NCI-H510A treated with DMSO at 0.1 percent for 48 hours (cell line): Measurements from ENCODE around the gene TSR3.
A peak's percentile ranks its signal among the peaks of the same experiment; 100 is the strongest.

ENCODE experiments used
- DNase-seq: peaks from one replicate; lab custom pipeline; 2025; lab: John Stamatoyannopoulos, UW

The TSR3 gene

GRCh38 chr16:1351215-1351581, 480 bp downstream of the TSR3 start:
- no peak for DNase-seq

- DNase-seq: no peak
Measured at GRCh38 chr16:1350691-1351090, 987 bp downstream of the TSR3 start.

- no peak for DNase-seq
Measured at GRCh38 chr16:1349951-1350350, 1.7 kb downstream of the TSR3 start.

- no peak for DNase-seq
Measured at GRCh38 chr16:1349351-1349750, 2.3 kb downstream of the TSR3 start.

- no peak for DNase-seq
Measured at GRCh38 chr16:1348926-1349325, 2.8 kb downstream of the TSR3 start.

DNA sequence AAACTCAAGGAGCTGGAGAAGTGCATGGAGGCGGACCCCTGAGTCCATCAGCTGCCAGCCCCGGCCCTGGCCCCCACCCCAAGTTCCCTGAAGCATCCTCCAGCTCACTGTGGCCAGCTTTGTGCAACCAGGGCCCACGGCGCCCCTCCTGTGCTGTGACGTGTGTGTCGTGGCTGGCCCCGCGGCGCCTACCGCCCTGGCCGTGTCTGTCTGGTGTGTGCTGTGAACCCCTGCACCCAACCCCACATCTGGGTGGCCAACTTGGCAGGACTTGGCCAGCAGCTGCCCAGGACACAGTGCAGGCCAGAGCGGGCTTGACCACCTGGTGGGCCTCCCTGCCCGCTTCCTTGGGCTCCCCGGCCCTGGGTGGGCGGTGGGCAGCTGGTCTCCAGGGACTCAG, 3.2 kb downstream of the TSR3 start:
- DNase-seq: no peak

DNA sequence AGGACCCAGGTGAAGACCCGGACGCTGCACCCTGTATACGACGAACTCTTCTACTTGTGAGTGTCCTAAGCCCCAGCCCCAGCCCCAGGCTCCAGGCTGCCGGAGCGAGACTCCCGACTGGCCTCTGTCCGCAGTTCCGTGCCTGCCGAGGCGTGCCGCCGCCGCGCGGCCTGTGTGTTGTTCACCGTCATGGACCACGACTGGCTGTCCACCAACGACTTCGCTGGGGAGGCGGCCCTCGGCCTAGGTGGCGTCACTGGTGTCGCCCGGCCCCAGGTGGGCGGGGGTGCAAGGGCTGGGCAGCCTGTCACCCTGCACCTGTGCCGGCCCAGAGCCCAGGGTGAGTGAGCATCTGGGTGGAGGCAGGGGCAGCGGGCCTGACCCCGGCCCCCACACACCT, 3.7 kb downstream of the TSR3 start:
- DNase-seq: no peak

DNA sequence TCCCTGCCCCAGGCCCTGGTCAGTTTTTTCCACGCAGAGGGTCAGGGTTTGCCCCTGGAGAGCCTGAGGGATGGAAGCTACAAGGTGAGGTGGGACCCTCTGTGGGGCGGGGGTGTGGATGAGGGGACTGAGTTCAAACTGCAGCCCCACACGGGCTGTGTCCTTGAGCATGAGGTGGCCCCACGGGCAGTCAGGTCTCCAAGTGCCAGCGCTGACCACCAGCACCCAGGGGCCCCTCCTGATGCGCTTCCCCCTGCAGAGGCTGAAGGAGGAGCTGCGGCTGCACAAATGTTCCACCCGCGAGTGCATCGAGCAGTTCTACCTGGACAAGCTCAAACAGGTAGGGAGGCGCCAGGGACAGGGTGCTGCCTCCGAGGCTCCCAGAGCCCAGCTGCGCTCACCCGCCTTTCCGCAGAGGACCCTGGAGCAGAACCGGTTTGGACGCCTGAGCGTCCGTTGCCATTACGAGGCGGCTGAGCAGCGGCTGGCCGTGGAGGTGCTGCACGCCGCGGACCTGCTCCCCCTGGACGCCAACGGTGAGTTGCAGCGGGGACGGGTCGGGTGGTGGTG, 4.3 kb downstream of the TSR3 start:
- no peak for DNase-seq

GRCh38 chr16:1346422-1347285, 5.0 kb downstream of the TSR3 start:
- DNase-seq: no peak

- DNase-seq: no peak
Measured at GRCh38 chr16:1345651-1346421, 5.8 kb downstream of the TSR3 start.

GRCh38 chr16:1345087-1345486, 6.6 kb downstream of the TSR3 start:
- no peak for DNase-seq

DNA sequence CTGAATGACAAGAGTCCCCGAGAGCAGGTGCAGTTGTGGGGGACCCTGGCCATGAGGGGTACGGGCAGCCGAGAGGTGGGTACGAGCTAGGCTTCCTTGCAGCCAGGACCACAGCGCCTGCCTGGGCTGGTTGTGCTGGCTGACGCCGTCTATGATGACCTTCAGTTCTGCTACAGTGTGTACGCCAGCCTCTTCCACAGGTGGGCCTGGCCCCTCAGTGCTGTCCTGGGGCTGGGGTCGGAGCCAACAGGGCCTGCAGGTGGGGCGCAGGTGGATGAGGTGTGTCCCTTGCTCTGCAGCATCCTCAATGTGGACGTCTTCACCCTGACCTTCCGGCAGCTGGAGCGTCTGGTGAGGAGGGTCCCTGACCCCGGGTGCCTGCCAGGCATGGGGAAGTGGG, 7.2 kb downstream of the TSR3 start:
- no peak for DNase-seq

DNA sequence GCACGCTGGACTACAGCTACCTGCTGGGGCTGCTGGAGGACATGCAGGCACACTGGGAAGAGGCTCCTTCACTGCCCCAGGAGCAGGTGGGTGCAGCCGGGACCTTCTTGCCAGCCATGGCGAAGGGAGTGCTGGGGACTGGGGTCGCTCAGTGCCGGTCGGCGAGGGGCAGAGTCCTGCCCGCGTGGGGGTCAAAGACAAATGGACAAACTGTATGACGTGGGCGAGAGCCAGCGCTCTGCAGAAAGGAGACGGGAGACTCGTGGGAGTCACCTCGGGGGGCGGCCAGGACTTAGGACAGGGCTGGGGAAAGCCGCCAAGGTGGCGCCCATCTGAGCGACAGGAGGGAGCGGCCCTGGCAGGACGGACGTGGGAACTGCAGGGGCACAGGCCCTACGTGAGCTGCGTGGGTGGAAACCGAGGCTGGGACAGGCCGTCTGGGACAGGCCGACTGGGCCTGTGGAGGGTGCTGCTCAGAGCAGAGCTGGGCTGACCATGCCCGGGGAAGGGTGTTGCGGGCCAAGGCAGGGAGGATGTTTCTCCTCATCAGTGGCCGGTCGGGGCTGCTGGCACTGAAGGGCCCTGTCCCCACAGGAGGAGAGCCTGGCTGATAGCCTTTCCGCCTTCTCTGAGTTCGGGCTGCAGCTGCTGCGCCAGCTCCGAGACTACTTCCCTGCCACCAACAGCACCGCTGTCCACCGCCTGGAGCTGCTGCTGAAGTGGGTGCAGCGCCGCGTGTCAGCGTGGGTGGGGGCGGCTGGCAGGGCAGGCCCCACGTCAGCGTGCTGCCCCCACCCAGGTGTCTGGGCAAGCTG, 8.0 kb downstream of the TSR3 start:
- no peak for DNase-seq

DNA sequence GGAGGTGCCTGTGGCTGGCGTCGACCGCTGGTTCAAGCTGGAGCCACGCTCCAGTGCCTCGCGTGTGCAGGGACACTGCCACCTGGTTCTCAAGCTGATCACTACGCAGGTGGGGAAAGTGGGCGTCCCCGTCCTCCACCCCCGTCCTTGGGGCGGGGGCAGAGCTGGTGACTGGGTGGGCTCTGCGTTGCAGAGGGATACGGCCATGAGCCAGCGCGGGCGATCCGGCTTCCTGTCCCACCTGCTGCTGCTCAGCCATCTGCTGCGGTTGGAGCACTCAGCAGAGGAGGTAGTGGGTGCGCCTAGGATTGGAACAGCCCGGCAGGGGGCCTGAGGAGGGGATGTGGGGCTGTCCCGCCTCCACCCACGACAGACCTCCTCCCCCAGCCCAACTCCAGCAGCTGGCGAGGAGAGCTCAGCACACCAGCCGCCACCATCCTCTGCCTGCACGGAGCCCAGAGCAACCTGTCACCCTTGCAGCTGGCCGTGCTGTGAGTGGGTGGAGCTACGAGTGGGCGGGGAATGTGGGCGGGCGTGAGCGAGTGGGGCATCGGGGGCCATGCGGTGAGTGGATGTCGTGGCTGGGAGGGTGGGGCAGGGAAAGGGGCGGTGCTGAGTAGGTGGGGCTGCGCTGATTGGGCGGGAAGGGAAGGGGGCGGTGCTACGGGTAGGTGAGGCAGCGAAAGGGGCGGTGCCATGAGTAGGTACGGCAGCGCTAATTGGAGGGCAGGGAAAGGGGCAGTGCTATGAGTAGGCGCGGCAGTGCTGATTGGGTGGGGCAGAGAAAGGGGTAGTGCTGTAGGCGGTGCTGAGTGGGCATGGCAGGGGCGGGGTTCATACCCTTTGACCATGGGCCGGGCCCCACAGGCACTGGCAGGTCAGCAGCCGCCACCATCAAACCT, 8.9 kb downstream of the TSR3 start:
- peak; percentile 92 for DNase-seq

- DNase-seq: no peak
Measured at GRCh38 chr16:1341495-1342420, 9.9 kb downstream of the TSR3 start.

GRCh38 chr16:1340730-1341494, 10.8 kb downstream of the TSR3 start:
- no peak for DNase-seq

DNA sequence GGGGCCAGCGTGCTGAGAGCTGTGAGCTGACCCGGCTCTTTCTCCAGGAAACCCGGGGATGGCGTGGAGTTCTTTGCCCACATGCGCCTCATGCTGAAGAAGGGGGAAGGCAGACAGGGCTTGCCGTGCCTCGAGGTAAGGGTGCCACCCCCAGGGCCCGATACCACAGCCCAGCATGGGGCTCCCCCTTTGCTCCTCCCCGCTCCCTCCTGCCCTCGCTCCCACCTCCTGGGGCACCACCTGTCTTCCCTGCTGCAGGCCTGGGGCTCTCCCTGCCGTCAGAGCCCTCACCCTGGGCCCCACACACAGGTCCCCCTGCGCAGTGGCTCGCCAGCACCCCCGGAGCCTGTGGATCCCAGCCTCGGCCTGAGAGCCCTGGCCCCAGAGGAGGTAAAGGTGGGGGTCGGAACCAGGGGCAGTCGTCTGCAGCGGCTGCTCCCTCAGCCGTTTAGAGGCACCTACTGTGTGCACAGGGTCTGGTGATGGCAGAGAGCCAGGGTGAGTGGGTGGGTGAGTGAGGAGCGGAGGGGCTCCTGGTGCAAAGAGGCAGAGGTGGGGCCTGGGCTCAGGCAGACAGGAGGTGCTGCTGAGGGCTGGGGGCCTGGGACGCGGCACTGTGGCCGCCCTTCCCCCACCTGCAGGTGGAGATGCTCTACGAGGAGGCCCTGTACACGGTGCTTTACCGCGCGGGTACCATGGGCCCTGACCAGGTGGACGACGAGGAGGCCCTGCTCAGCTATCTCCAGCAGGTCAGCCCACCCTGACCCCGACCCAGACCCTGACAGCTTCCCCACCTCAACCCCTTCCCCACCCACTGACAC, 12.6 kb downstream of the TSR3 start:
- DNase-seq: no peak

DNA sequence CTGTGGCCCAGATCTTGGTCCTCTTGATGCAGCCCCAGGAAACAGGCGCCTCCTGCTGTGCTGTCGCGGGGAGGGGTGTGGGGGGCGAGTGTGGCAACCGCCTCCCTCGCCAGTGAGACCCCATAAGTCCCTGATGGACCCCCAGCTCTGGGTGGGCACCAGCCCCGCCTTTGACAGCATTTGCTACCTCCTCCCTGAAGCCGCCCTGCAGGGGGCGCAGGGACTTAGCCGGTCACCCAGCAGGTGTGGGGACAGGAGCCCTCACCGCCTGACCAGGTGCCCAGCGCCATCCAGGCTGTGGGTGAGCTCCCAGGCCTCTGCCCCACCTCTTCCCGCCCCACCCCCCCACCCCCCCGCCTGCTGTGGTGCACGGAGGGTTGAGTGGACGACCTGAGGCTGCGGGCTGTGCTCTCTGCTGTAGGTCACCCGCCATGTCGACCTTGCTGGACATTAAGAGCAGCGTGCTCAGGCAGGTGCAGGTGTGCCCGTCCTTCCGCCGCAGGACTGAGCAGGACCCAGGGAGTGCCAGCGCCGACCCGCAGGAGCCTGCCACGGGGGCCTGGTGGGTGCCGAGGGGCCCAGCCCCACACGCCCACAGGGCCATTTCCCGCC, 13.5 kb downstream of the TSR3 start:
- DNase-seq: no peak
